Smooth muscle cell (in vitro differentiated cells): ENCODE measurements around the gene KANSL1. TPM values are rescaled to one million over a fixed set of nuclear protein-coding genes. Genes with fewer than 3 reads are reported as not detected.
A peak's percentile ranks its signal among the peaks of the same experiment; 100 is the strongest.
"Not testable (repeated sequence)": the region's sequence is repeated elsewhere in the genome, so short reads cannot be mapped to it uniquely, and the experiment has no call there.

ENCODE experiments used
- DNase-seq: peaks from one replicate; lab custom pipeline; 2025; ENCODE audit not compliant: unreplicated experiment; lab: John Stamatoyannopoulos, UW
- H2AFZ ChIP-seq: fragments of 200-600 bp; sonication (generic); 2 replicates; pipeline ENCODE4 v1.6.0; 2016; ENCODE audit warnings: antibody characterized with exemption, low read depth, mild to moderate bottlenecking
- H3F3A ChIP-seq: fragments of 200-600 bp; sonication (generic); 2 replicates; pipeline ENCODE4 v1.6.0; 2017; ENCODE audit warnings: antibody characterized with exemption, low read depth
- H3K27ac ChIP-seq: fragments of 200-600 bp; sonication (generic); 2 replicates; pipeline ENCODE4 v1.5.1; 2016; ENCODE audit warnings: low read depth, mild to moderate bottlenecking
- H3K27me3 ChIP-seq: fragments of 200-600 bp; sonication (generic); 2 replicates; pipeline ENCODE4 v1.6.1; 2016; ENCODE audit warnings: low read depth, mild to moderate bottlenecking
- H3K36me3 ChIP-seq: fragments of 200-600 bp; sonication (generic); 2 replicates; pipeline ENCODE4 v1.5.1; 2016; ENCODE audit warnings: low read depth
- H3K4me1 ChIP-seq: fragments of 200-600 bp; sonication (generic); 2 replicates; pipeline ENCODE4 v1.5.1; 2016; ENCODE audit warnings: low read depth
- H3K4me2 ChIP-seq: fragments of 200-600 bp; sonication (generic); 2 replicates; pipeline ENCODE4 v1.6.0; 2016; ENCODE audit warnings: mild to moderate bottlenecking
- H3K4me3 ChIP-seq: fragments of 200-600 bp; sonication (generic); 2 replicates; pipeline ENCODE4 v1.5.1; 2016; ENCODE audit warnings: mild to moderate bottlenecking
- H3K79me2 ChIP-seq: fragments of 200-600 bp; sonication (generic); 2 replicates; pipeline ENCODE4 v1.6.0; 2016; ENCODE audit warnings: low read depth, mild to moderate bottlenecking
- H3K9ac ChIP-seq: fragments of 200-600 bp; sonication (generic); 2 replicates; pipeline ENCODE4 v1.6.0; 2016; ENCODE audit warnings: low read depth
- H3K9me3 ChIP-seq: fragments of 200-600 bp; sonication (generic); replicated peaks from 2 replicates; pipeline ENCODE4 v1.5.1; 2016; ENCODE audit warnings: low read depth
- H4K20me1 ChIP-seq: fragments of 200-600 bp; sonication (generic); 2 replicates; pipeline ENCODE4 v1.6.0; 2016; ENCODE audit warnings: low read depth
- WGBS: methylation state at CpG from one replicate; pipeline ENCODE4 v1.1.7; 2016; ENCODE audit warnings: low lambda C conversion rate; 5-methylcytosine and 5-hydroxymethylcytosine counted together
- polyA plus RNA-seq: library from polyadenylated mRNA; unstranded; fragments of >200 nt; fragmentation: Nextera tagmentation; extraction: Ambion mirVana; gene quantifications from 2 replicates; pipeline ENCODE4 v1.2.1, GENCODE V29; 2016
- total RNA-seq: library from RNA; depleted of rRNA; stranded (reverse); fragments of >200 nt; gene quantifications from 2 replicates; pipeline ENCODE4 v1.2.3, GENCODE V29; 2014
- TF ChIP-seq, protein P1 (sequence below): fragments of 200-600 bp; sonication (generic); IDR thresholded peaks from 2 replicates; pipeline ENCODE4 v1.5.1; 2017; ENCODE audit warnings: borderline replicate concordance, mild to moderate bottlenecking, antibody characterized with exemption; ENCODE audit not compliant: insufficient read depth, poor library complexity, severe bottlenecking

KANSL1 gene
- total and polyA plus RNA-seq, 2 experiments from 2014 or later, result 16.9 to 69.7 TPM

GRCh38 chr17:46181940-46182339, 11.3 kb downstream of the KANSL1 start:
- H3K9me3 ChIP-seq, result no peaks in the 10 kb centered on the region

GRCh38 chr17:46181316-46181715, 11.9 kb downstream of the KANSL1 start:
- H3K9me3 ChIP-seq, H3K27me3 ChIP-seq, H2AFZ ChIP-seq, H3K9ac ChIP-seq, H3K36me3 ChIP-seq, H3K27ac ChIP-seq, DNase-seq, H3F3A ChIP-seq, H3K4me2 ChIP-seq, H3K4me3 ChIP-seq: not testable (repeated sequence)
- Histone ChIP-seq H4K20me1 (peaks cover 100% of the 10 kb centered on the region), H3K4me1 (peaks cover 14% of the 10 kb centered on the region), H3K79me2 (peaks cover 100% of the 10 kb centered on the region)
- WGBS, result 88% methylated on average over 14 of the region's 14 CpGs

More at GRCh38 chr17:46181940-46182339, 11.3 kb downstream of the KANSL1 start:
- H4K20me1 ChIP-seq, result peaks cover 100% of the 10 kb centered on the region
- H3K4me3 ChIP-seq, result no peak overlapping the region
- TF ChIP-seq, protein P1, sequence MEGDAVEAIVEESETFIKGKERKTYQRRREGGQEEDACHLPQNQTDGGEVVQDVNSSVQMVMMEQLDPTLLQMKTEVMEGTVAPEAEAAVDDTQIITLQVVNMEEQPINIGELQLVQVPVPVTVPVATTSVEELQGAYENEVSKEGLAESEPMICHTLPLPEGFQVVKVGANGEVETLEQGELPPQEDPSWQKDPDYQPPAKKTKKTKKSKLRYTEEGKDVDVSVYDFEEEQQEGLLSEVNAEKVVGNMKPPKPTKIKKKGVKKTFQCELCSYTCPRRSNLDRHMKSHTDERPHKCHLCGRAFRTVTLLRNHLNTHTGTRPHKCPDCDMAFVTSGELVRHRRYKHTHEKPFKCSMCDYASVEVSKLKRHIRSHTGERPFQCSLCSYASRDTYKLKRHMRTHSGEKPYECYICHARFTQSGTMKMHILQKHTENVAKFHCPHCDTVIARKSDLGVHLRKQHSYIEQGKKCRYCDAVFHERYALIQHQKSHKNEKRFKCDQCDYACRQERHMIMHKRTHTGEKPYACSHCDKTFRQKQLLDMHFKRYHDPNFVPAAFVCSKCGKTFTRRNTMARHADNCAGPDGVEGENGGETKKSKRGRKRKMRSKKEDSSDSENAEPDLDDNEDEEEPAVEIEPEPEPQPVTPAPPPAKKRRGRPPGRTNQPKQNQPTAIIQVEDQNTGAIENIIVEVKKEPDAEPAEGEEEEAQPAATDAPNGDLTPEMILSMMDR, result no peak
- H3F3A ChIP-seq, result peaks cover 8% of the 10 kb centered on the region
- no peak overlapping the region for H2AFZ ChIP-seq
- peaks cover 14% of the 10 kb centered on the region for H3K4me1 ChIP-seq
- no peaks in the 10 kb centered on the region for H3K36me3 ChIP-seq
- no peak overlapping the region for H3K4me2 ChIP-seq
- H3K9ac ChIP-seq, result no peak overlapping the region
- DNase-seq, result no peak
- peak overlapping the region; percentile 2 for H3K27ac ChIP-seq
- 84% methylated on average over 5 of the region's 5 CpGs for WGBS
- no peaks in the 10 kb centered on the region for H3K27me3 ChIP-seq
- H3K79me2 ChIP-seq, result peaks cover 100% of the 10 kb centered on the region

DNA sequence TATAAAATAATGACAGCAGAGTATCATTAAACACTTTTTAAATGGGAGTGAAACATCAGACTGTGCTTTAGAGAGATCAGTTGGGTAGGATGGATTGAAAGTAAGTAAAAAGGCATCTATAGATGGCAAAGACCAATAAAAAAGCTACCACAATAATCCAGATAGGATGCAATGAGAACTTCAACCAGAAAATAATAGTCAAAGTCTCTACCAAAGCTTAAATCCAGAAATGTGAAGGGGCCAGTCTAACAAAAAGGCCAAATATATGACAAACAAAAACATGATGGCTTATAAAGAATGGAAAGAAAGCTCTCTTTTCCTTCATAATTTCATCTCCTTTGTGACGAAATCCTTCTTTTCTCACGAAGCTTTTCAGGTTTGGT, 12.3 kb downstream of the KANSL1 start:
- no peaks in the 10 kb centered on the region for H3K27me3 ChIP-seq
- no peak for DNase-seq
- no peak overlapping the region for H3K27ac ChIP-seq
- TF ChIP-seq, protein P1, result no peak
- H2AFZ ChIP-seq, result no peak overlapping the region
- no peak overlapping the region for H3K4me3 ChIP-seq
- no peaks in the 10 kb centered on the region for H3K36me3 ChIP-seq
- H4K20me1 ChIP-seq, result peaks cover 100% of the 10 kb centered on the region
- H3K9ac ChIP-seq, result no peak overlapping the region
- WGBS, result 82% methylated on average over 2 of the region's 2 CpGs
- H3K4me2 ChIP-seq, result no peak overlapping the region
- no peaks in the 10 kb centered on the region for H3K9me3 ChIP-seq
- H3K79me2 ChIP-seq, result peaks cover 100% of the 10 kb centered on the region
- peaks cover 8% of the 10 kb centered on the region for H3F3A ChIP-seq
- H3K4me1 ChIP-seq, result peaks cover 14% of the 10 kb centered on the region

DNA sequence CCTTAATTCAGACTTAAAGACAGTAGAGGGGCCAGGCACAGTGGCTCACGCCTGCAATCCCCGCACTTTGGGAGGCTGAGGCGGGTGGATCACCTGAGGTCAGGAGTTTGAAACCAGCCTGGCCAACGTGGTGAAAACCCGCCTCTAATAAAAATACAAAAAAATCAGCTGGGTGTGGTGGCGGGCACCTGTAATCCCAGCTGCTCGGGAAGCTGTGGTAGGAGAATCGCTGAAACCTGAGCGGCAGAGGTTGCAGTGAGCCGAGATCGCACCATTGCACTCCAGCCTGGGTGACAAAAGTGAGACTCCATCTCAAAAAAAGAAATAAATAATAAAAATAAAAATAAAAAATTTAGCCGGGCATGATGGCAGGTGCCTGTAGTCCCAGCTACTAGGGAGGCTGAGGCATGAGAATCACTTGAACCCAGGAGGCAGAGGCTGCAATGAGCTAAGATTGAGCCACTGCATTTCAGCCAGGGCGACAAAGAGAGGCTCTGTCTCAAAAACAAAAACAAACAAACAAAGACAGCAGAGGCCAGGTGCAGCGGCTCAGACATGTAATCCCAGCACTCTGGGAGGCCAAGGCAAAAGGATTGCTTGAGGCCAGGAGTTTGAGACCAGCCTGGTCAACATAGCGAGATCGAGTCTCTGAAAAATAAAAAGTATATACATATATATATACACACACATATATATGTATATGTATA, 12.9 kb downstream of the KANSL1 start:
- H3K27me3 ChIP-seq, H3K9ac ChIP-seq, DNase-seq, H3K27ac ChIP-seq, H3F3A ChIP-seq, H3K4me3 ChIP-seq, H3K36me3 ChIP-seq, H3K9me3 ChIP-seq, H2AFZ ChIP-seq, H3K4me2 ChIP-seq: not testable (repeated sequence)
- WGBS, result 91% methylated on average over 16 of the region's 16 CpGs
- Histone ChIP-seq H3K4me1 (peaks cover 14% of the 10 kb centered on the region), H4K20me1 (peaks cover 100% of the 10 kb centered on the region), H3K79me2 (peaks cover 100% of the 10 kb centered on the region)
